Measurements from ENCODE around the gene KRT10. TPM values are rescaled to one million over a fixed set of nuclear protein-coding genes. Genes with fewer than 3 reads are reported as not detected.

The KRT10 gene
- total RNA-seq, 1 experiment from 2014 or later: 28.4 TPM

- Mint-ChIP-seq H3K27me3 (ENCODE audit: low read depth) (peaks cover 95% of the 10 kb centered on the region), H3K4me3 (no peak overlapping the region), H3K27ac (no peak overlapping the region), H3K4me1 (peaks cover 0 to 4% of the 10 kb centered on the region in 2 experiments; a peak in 1 of 4 replicates), H3K9me3 (no peaks in the 10 kb centered on the region), H3K36me3 (ENCODE audit: insufficient read depth in 1 of 3, low read depth in 3 of 3) (0 out of 7 replicates have a peak, but pooled peaks cover 0 to 5% (median 0%) of the 10 kb centered on the region in 3 experiments)
- H2BK120ac ChIP-seq (ENCODE audit: low read depth, low read length, poor library complexity, severe bottlenecking): no peak overlapping the region
- no peaks in the 10 kb centered on the region for H4K20me1 ChIP-seq (ENCODE audit: control insufficient read depth, insufficient read depth, insufficient read length)
- no peak overlapping the region for H3K56ac ChIP-seq (ENCODE audit: insufficient read length, low read depth, low read length)
- H3K9ac ChIP-seq (ENCODE audit: extremely low read depth, insufficient read length, low read length): no peak overlapping the region
- H3K18ac ChIP-seq (ENCODE audit: insufficient read length, low read depth, low read length): no peak overlapping the region
- H3K14ac ChIP-seq (ENCODE audit: insufficient read depth, low read length): no peak overlapping the region
- no peak overlapping the region for H2BK5ac ChIP-seq (ENCODE audit: insufficient read length, low read length)
- H2BK15ac ChIP-seq (ENCODE audit: low read depth, low read length): no peak overlapping the region
- H2BK12ac ChIP-seq (ENCODE audit: insufficient read length, low read depth, low read length): no peak overlapping the region
- no peaks in the 10 kb centered on the region for H3K9me3 ChIP-seq (ENCODE audit: control insufficient read depth, low read depth, low read length)
- H3K23me2 ChIP-seq (ENCODE audit: insufficient read length, low read depth, low read length, poor library complexity, severe bottlenecking): no peaks in the 10 kb centered on the region
- no peak overlapping the region for H3T11ph ChIP-seq (ENCODE audit: low read length)
- H2BK20ac ChIP-seq (ENCODE audit: low read depth, low read length, poor library complexity, severe bottlenecking): no peak overlapping the region
- DNase-seq: no peak
- no peak overlapping the region for H4K5ac ChIP-seq (ENCODE audit: insufficient read length, low read depth, low read length)
- H4K8ac ChIP-seq (replicated peaks; ENCODE audit: insufficient read length, low read depth, low read length): no peak overlapping the region
- no peak overlapping the region for H3K27ac ChIP-seq (ENCODE audit: insufficient read length, low read depth, low read length)
- H3K27me3 ChIP-seq (ENCODE audit: insufficient read depth, low read length): no peaks in the 10 kb centered on the region; the same call in 1 of the 2 replicates
- H4K91ac ChIP-seq (ENCODE audit: insufficient read length, low read depth, low read length): no peak overlapping the region
- H3K79me2 ChIP-seq (ENCODE audit: insufficient read depth, low read length): no peaks in the 10 kb centered on the region
- no peak overlapping the region for H3K23ac ChIP-seq (ENCODE audit: insufficient read length, low read depth, low read length)
- no peaks in the 10 kb centered on the region for H3K4me1 ChIP-seq (ENCODE audit: insufficient read depth, low read length)
- no CpG with 5 or more reads among the region's 2 CpGs for WGBS (ENCODE audit: extremely low coverage, insufficient read length, low lambda C conversion rate)
- no peak overlapping the region for H3K4ac ChIP-seq (ENCODE audit: low read depth, low read length)
- TF ChIP-seq, protein P1, sequence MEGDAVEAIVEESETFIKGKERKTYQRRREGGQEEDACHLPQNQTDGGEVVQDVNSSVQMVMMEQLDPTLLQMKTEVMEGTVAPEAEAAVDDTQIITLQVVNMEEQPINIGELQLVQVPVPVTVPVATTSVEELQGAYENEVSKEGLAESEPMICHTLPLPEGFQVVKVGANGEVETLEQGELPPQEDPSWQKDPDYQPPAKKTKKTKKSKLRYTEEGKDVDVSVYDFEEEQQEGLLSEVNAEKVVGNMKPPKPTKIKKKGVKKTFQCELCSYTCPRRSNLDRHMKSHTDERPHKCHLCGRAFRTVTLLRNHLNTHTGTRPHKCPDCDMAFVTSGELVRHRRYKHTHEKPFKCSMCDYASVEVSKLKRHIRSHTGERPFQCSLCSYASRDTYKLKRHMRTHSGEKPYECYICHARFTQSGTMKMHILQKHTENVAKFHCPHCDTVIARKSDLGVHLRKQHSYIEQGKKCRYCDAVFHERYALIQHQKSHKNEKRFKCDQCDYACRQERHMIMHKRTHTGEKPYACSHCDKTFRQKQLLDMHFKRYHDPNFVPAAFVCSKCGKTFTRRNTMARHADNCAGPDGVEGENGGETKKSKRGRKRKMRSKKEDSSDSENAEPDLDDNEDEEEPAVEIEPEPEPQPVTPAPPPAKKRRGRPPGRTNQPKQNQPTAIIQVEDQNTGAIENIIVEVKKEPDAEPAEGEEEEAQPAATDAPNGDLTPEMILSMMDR (conservative IDR thresholded peaks at IDR 0.05): no peak
- no peak overlapping the region for H3K4me2 ChIP-seq (ENCODE audit: insufficient read depth, insufficient read length, low read length)
- no peaks in the 10 kb centered on the region for H3K79me1 ChIP-seq (ENCODE audit: insufficient read depth, low read depth, low read length, poor library complexity, severe bottlenecking)
- no peak overlapping the region for H2AFZ ChIP-seq (ENCODE audit: low read length)
- no peak overlapping the region for H2AK5ac ChIP-seq (ENCODE audit: insufficient read length, low read length)
Measured at GRCh38 chr17:40825599-40825998, 3.2 kb upstream of the KRT10 start.

Data from H9 (cell line).